Lung (tissue), 12 donors: ENCODE results near the gene PTPRN2. TPM values are rescaled to one million over a fixed set of nuclear protein-coding genes. Genes with fewer than 3 reads are reported as not detected.

Experiments
- ATAC-seq: fragments of 200-7000 bp; cut with Tn5 transposase; one replicate; pipeline ENCODE4 v1.9.1; 2020; ENCODE audit warnings: moderate number of reproducible peaks; ENCODE audit not compliant: insufficient read depth, low FRiP score
- DNase-seq, 3 donors: peaks; one replicate each; pipeline ENCODE4 v3.0.0-alpha.2; 2013 to 2017
- H3K27ac ChIP-seq, 2 donors: one replicate each; pipeline ENCODE4 v1.5.1; 2013; ENCODE audit warnings: mild to moderate bottlenecking in 2 of 2, moderate library complexity in 2 of 2, control low read depth in 1 of 2, inconsistent platforms in 1 of 2, low read depth in 1 of 2, low read length in 1 of 2
- H3K27me3 ChIP-seq, 3 donors: one replicate each; pipeline ENCODE4 v1.5.1; 2013; ENCODE audit warnings: low read length in 2 of 3; ENCODE audit not compliant: control insufficient read depth in 3 of 3, insufficient read depth in 3 of 3
- H3K36me3 ChIP-seq, 4 donors: one replicate each; pipeline ENCODE4 v1.5.1; 2013; ENCODE audit warnings: low read length in 4 of 4, mild to moderate bottlenecking in 1 of 4, moderate library complexity in 1 of 4; ENCODE audit not compliant: control insufficient read depth in 4 of 4, insufficient read depth in 4 of 4
- H3K4me1 ChIP-seq, 5 donors: one replicate each; pipeline ENCODE4 v1.5.1; 2013; ENCODE audit warnings: low read length in 5 of 5, mild to moderate bottlenecking in 2 of 5, moderate library complexity in 1 of 5; ENCODE audit not compliant: control insufficient read depth in 5 of 5, insufficient read depth in 5 of 5
- H3K4me3 ChIP-seq: one replicate; pipeline ENCODE4 v1.5.1; 2013; ENCODE audit warnings: mild to moderate bottlenecking, control low read depth, moderate library complexity
- H3K9ac ChIP-seq, 2 donors: one replicate each; pipeline ENCODE4 v1.5.1; 2013; ENCODE audit warnings: low read length in 2 of 2, control low read depth in 1 of 2; ENCODE audit not compliant: insufficient read depth in 1 of 2
- H3K9me3 ChIP-seq, 4 donors: one replicate each; pipeline ENCODE4 v1.5.1; 2013; ENCODE audit warnings: low read length in 3 of 4, mild to moderate bottlenecking in 1 of 4, moderate library complexity in 1 of 4; ENCODE audit not compliant: control insufficient read depth in 4 of 4, insufficient read depth in 3 of 4
- WGBS, 2 donors: extraction: QIAGEN DNeasy Blood & Tissue Kit; methylation state at CpG; one replicate each; pipeline ENCODE4 v1.1.7; 2013; 5-methylcytosine and 5-hydroxymethylcytosine counted together
- polyA plus RNA-seq, 2 donors: library from polyadenylated mRNA; stranded (reverse); fragments of 200-250 nt; gene quantifications; one replicate each; pipeline ENCODE4 v1.2.1, GENCODE V29; 2013
- total RNA-seq, 2 donors: library from RNA; depleted of rRNA in 1 of 2; stranded (reverse); fragments of >200 nt in 1 of 2; gene quantifications; one replicate each; pipeline ENCODE4 v1.2.1, GENCODE V29; 2014 to 2021
- TF ChIP-seq, protein P1 (sequence below): IDR thresholded peaks from 2 replicates; pipeline ENCODE4 v1.5.1; 2012; ENCODE audit warnings: mild to moderate bottlenecking; ENCODE audit errors: control extremely low read depth, extremely low read depth
- donor health status: control.
- donor health status: control.
- donor health status: Bipolar disorder and iron deficiency.
- donor health status: healthy.
- donor health status: DM: yes; HTN: yes; CAD: no.

The PTPRN2 gene
- total and polyA plus RNA-seq, 4 donors: 2.1 to 7.4 (median 4.4) TPM

GRCh38 chr7:157573244-157573643, 1014.4 kb downstream of the PTPRN2 start:
- WGBS, 2 donors: 89% methylated on average over 5 of the region's 5 CpGs
- Histone ChIP-seq H3K27me3 (peaks cover 0 to 6% (median 6%) of the 10 kb centered on the region in 3 donors), H3K4me3 (no peak overlapping the region), H3K27ac (no peak overlapping the region), H3K4me1 (peaks cover 0 to 11% (median 0%) of the 10 kb centered on the region in 5 donors), H3K9me3 (peaks cover 0 to 1% (median 0%) of the 10 kb centered on the region in 4 donors), H3K9ac (no peak overlapping the region), H3K36me3 (no peaks in the 10 kb centered on the region)
- TF ChIP-seq, protein P1, sequence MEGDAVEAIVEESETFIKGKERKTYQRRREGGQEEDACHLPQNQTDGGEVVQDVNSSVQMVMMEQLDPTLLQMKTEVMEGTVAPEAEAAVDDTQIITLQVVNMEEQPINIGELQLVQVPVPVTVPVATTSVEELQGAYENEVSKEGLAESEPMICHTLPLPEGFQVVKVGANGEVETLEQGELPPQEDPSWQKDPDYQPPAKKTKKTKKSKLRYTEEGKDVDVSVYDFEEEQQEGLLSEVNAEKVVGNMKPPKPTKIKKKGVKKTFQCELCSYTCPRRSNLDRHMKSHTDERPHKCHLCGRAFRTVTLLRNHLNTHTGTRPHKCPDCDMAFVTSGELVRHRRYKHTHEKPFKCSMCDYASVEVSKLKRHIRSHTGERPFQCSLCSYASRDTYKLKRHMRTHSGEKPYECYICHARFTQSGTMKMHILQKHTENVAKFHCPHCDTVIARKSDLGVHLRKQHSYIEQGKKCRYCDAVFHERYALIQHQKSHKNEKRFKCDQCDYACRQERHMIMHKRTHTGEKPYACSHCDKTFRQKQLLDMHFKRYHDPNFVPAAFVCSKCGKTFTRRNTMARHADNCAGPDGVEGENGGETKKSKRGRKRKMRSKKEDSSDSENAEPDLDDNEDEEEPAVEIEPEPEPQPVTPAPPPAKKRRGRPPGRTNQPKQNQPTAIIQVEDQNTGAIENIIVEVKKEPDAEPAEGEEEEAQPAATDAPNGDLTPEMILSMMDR: no peak
- no peak for ATAC-seq
- DNase-seq: no peak

GRCh38 chr7:157572622-157573021, 1015.0 kb downstream of the PTPRN2 start:
- H3K9ac ChIP-seq: no peak overlapping the region
- TF ChIP-seq, protein P1: no peak
- DNase-seq (no peak), ATAC-seq (no peak)
- peaks cover 0 to 6% (median 6%) of the 10 kb centered on the region in 3 donors for H3K27me3 ChIP-seq
- H3K4me3 ChIP-seq: no peak overlapping the region
- peaks cover 0 to 1% (median 0%) of the 10 kb centered on the region in 4 donors for H3K9me3 ChIP-seq
- 79 to 87% methylated on average over 14 of the region's 14 CpGs for WGBS, 2 donors
- H3K4me1 ChIP-seq: peaks cover 0 to 15% (median 0%) of the 10 kb centered on the region in 5 donors
- H3K27ac ChIP-seq: no peak overlapping the region
- H3K36me3 ChIP-seq: no peaks in the 10 kb centered on the region

DNA sequence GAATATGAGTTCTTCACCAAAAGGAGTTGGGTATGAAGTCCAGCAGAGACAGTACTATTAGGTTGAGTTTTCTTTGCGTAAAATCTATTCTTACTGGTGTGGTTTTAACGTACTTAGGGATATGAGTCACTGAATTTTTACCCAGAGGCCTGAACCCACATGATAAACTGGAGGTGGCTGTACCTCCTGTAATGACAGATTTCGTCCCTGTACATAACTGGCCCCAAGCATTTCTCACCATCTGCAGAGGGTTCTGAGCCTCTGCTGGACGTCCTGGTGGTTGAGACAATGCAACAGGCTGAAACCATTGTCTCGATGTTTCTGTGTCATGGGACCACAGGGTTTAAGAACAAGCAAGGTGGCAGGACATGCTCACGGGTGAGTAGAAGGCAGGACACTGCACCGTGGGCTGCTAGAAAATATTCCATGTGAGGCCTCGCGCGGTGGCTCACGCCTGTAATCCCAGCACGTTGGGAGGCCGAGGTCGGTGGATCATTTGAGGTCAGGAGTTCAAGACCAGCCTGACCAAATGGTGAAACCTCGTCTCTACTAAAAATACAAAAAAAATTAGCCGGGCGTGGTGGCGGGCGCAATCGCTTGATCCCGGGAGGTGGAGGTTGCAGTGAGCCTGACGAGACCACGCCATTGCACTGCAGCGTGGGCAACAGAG, 1017.0 kb downstream of the PTPRN2 start:
- WGBS, 2 donors: 93 to 94% methylated on average over 24 of the region's 24 CpGs

More for the DNA sequence above, 1017.0 kb downstream of the PTPRN2 start:
- Histone ChIP-seq H3K36me3 (no peaks in the 10 kb centered on the region), H3K27me3 (peaks cover 0 to 6% (median 4%) of the 10 kb centered on the region in 3 donors), H3K9ac (no peak overlapping the region), H3K9me3 (peaks cover 0 to 1% (median 0%) of the 10 kb centered on the region in 4 donors), H3K27ac (no peak overlapping the region), H3K4me3 (no peak overlapping the region), H3K4me1 (peaks cover 0 to 15% (median 0%) of the 10 kb centered on the region in 5 donors)
- TF ChIP-seq, protein P1: no peak
- DNase-seq: no peak
- no peak for ATAC-seq
